Right lobe of liver (tissue), 6 donors: ENCODE results near the gene TRAF3IP1. TPM values are rescaled to one million over a fixed set of nuclear protein-coding genes. Genes with fewer than 3 reads are reported as not detected.
"Not testable (repeated sequence)": the region's sequence is repeated elsewhere in the genome, so short reads cannot be mapped to it uniquely, and the experiment has no call there.

Experiments used
- ATAC-seq, 4 donors: fragments of 200-7000 bp; cut with Tn5 transposase; one replicate each; pipeline ENCODE4 v1.9.1; 2020; ENCODE audit warnings: mild to moderate bottlenecking in 4 of 4, moderate library complexity in 4 of 4
- DNase-seq, 3 donors: peaks; one replicate each; pipeline ENCODE4 v3.0.0-alpha.2; 2020
- H3K27ac ChIP-seq, 3 donors: fragments of 200-600 bp; one replicate each; pipeline ENCODE4 v1.8.0; 2022
- H3K27me3 ChIP-seq, 2 donors: fragments of 200-600 bp; one replicate each; pipeline ENCODE4 v1.8.0; 2022
- H3K36me3 ChIP-seq, 4 donors: fragments of 200-600 bp; sonication (generic) in 1 of 4; one replicate each; pipeline versions ENCODE4 v1.5.1 to v1.8.0; 2017 to 2022; ENCODE audit warnings: control low read depth in 1 of 4
- H3K4me1 ChIP-seq, 4 donors: fragments of 200-600 bp; sonication (generic) in 1 of 4; one replicate each; pipeline versions ENCODE4 v1.5.1 to v1.8.0; 2017 to 2022; ENCODE audit warnings: control low read depth in 1 of 4
- H3K4me3 ChIP-seq, 3 donors: fragments of 200-600 bp; one replicate each; pipeline ENCODE4 v1.8.0; 2022
- H3K9me3 ChIP-seq, 4 donors: fragments of 200-600 bp; sonication (generic) in 1 of 4; one replicate each; pipeline versions ENCODE4 v1.5.1 to v1.8.0; 2017 to 2022; ENCODE audit warnings: control low read depth in 1 of 4
- CTCF ChIP-seq, 4 donors: fragments of 200-600 bp in 3 of 4; fragments of 450-650 bp in 1 of 4; IDR thresholded peaks; one replicate each; pipeline versions ENCODE4 v1.5.1 to v1.8.0; 2016 to 2022; ENCODE audit warnings: antibody characterized with exemption in 4 of 4, mild to moderate bottlenecking in 2 of 4
- POLR2A ChIP-seq: fragments of 450-650 bp; IDR thresholded peaks from one replicate; pipeline ENCODE4 v1.6.1; 2017; ENCODE audit warnings: antibody characterized with exemption, mild to moderate bottlenecking
- WGBS: methylation state at CpG from one replicate; pipeline ENCODE4 v1.1.6; 2018; ENCODE audit warnings: low coverage, low lambda C conversion rate; ENCODE audit not compliant: insufficient coverage; ENCODE audit errors: missing lambda C conversion rate; 5-methylcytosine and 5-hydroxymethylcytosine counted together
- intact Hi-C, 2 donors: fragments of 100-400 bp; cut with DNase I; formaldehyde crosslinking; loops; one replicate each; pipeline versions ENCODE4 v1.11.2 to v1.14.1; 2022
- total RNA-seq, 6 experiments: library from RNA; depleted of rRNA in 2 of 6; stranded (reverse); fragments of >200 nt in 2 of 6; fragmentation: NEBNext Ultra II Directional in 3 of 6; extraction: Animal tissue kit (Norgen Biotek cat#: 25700) in 3 of 6; gene quantifications; one replicate each; pipeline versions ENCODE4 v1.1.0 to v1.2.4, GENCODE V29; 2016 to 2023
- donor health status: DM: no; HTN: yes; CAD: no.
- donor health status: DM: no; HTN: no; CAD: no.
- donor health status: DM: no; HTN: no; CAD: no.
- donor health status: DM: no; HTN: yes; CAD: no.
- donor health status: DM: no; HTN: yes; CAD: no.

Gene TRAF3IP1
- total RNA-seq, 6 experiments from 2014 or later = 4.6 to 12.0 (median 8.3) TPM

GRCh38 chr2:238370094-238370822, 49.9 kb downstream of the TRAF3IP1 start:
- ATAC-seq = peak in 3 of 4 donors; percentile 28 to 46 (median 40)
- Histone ChIP-seq H3K27me3 (no peaks in the 10 kb centered on the region), H3K27ac (no peak overlapping the region), H3K4me1 (peaks cover 0 to 4% (median 0%) of the 10 kb centered on the region in 4 donors), H3K9me3 (no peaks in the 10 kb centered on the region), H3K4me3 (no peak overlapping the region), H3K36me3 (no peaks in the 10 kb centered on the region)
- intact Hi-C loops = no loop called here
- WGBS = 71% methylated on average over 9 of the region's 10 CpGs
- no peak for DNase-seq
- TF ChIP-seq CTCF (IDR thresholded peaks at IDR 0.05) (no peak), POLR2A (no peak)

- Histone ChIP-seq H3K4me1 (peaks cover 0 to 4% (median 0%) of the 10 kb centered on the region in 4 donors), H3K27ac (no peak overlapping the region), H3K36me3 (no peaks in the 10 kb centered on the region), H3K9me3 (no peaks in the 10 kb centered on the region), H3K4me3 (no peak overlapping the region), H3K27me3 (no peaks in the 10 kb centered on the region)
- TF ChIP-seq POLR2A (no peak), CTCF (IDR thresholded peaks at IDR 0.05) (peak; percentile 85 to 92 (median 86))
- ATAC-seq (peak; percentile 99 to 100 (median 99)), DNase-seq (peak; percentile 61 to 67 (median 67))
- intact Hi-C loops = no loop called here
- WGBS = 13% methylated on average over 10 of the region's 10 CpGs
These were observed 50.6 kb downstream of the TRAF3IP1 start for GRCh38 chr2:238370823-238371372.

GRCh38 chr2:238372277-238372676, 52.0 kb downstream of the TRAF3IP1 start:
- intact Hi-C loops, H3K27ac ChIP-seq, H3K36me3 ChIP-seq, H3K4me3 ChIP-seq, ATAC-seq, DNase-seq, H3K9me3 ChIP-seq, H3K4me1 ChIP-seq, H3K27me3 ChIP-seq: not testable (repeated sequence)
- WGBS = 97% methylated on average over 3 of the region's 3 CpGs

GRCh38 chr2:238376884-238377391, 56.6 kb downstream of the TRAF3IP1 start:
- ATAC-seq = peak in 1 of 4 donors; percentile 22

More at GRCh38 chr2:238376884-238377391, 56.6 kb downstream of the TRAF3IP1 start:
- intact Hi-C loops = no loop called here
- Histone ChIP-seq H3K9me3 (peaks cover 0 to 3% (median 0%) of the 10 kb centered on the region in 4 donors), H3K27me3 (no peaks in the 10 kb centered on the region), H3K4me1 (no peaks in the 10 kb centered on the region), H3K4me3 (no peak overlapping the region), H3K36me3 (no peaks in the 10 kb centered on the region), H3K27ac (no peak overlapping the region)
- no peak for DNase-seq
- TF ChIP-seq POLR2A (no peak), CTCF (IDR thresholded peaks at IDR 0.05) (no peak)
- WGBS = 57% methylated on average over 5 of the region's 8 CpGs
